ENCODE measurements around the gene WIZ.
"Not testable (repeated sequence)": the region's sequence is repeated elsewhere in the genome, so short reads cannot be mapped to it uniquely, and the experiment has no call there.

WIZ gene

GRCh38 chr19:15401397-15401710 lies 48.4 kb downstream of the WIZ start:
- no peak for DNase-seq

- no peak for DNase-seq
Measured at GRCh38 chr19:15400521-15401396, 49.0 kb downstream of the WIZ start.

- no peak for DNase-seq
Measured at GRCh38 chr19:15399635-15400034, 50.1 kb downstream of the WIZ start.

- no peak for DNase-seq
Measured at GRCh38 chr19:15399234-15399515, 50.6 kb downstream of the WIZ start.

GRCh38 chr19:15398501-15399233 lies 51.1 kb downstream of the WIZ start:
- no peak for DNase-seq

- no peak for DNase-seq
Measured at GRCh38 chr19:15397782-15398181, 52.0 kb downstream of the WIZ start.

GRCh38 chr19:15397236-15397635 lies 52.5 kb downstream of the WIZ start:
- no peak for DNase-seq

- no peak for DNase-seq
Measured at GRCh38 chr19:15396436-15396835, 53.3 kb downstream of the WIZ start.

GRCh38 chr19:15395251-15395650 lies 54.5 kb downstream of the WIZ start:
- not testable (repeated sequence) for DNase-seq

GRCh38 chr19:15394426-15394825 lies 55.3 kb downstream of the WIZ start:
- DNase-seq = no peak

- no peak for DNase-seq
Measured at GRCh38 chr19:15393963-15394362, 55.8 kb downstream of the WIZ start.

GRCh38 chr19:15390814-15391213 lies 58.9 kb downstream of the WIZ start:
- no peak for DNase-seq

- DNase-seq = no peak
Measured at GRCh38 chr19:15381864-15382263, 67.9 kb downstream of the WIZ start.

GRCh38 chr19:15381429-15381828 lies 68.3 kb downstream of the WIZ start:
- no peak for DNase-seq

- DNase-seq = peak; percentile 70
Measured at GRCh38 chr19:15379999-15380647, 69.6 kb downstream of the WIZ start.

- DNase-seq = peak; percentile 99
Measured at GRCh38 chr19:15379083-15379998, 70.4 kb downstream of the WIZ start, which contains the start of gene AKAP8. Gene AKAP8, minus strand, starts transcription at chr19:15379787. Its CDS starts 56 bp downstream, at chr19:15379731.

GRCh38 chr19:15378534-15379082 lies 71.1 kb downstream of the WIZ start:
- DNase-seq = no peak

GRCh38 chr19:15374796-15375440 lies 74.8 kb downstream of the WIZ start:
- DNase-seq = no peak

GRCh38 chr19:15374105-15374651 lies 75.6 kb downstream of the WIZ start:
- DNase-seq = no peak

- DNase-seq = no peak
Measured at GRCh38 chr19:15373644-15374043, 76.1 kb downstream of the WIZ start.

- DNase-seq = no peak
Measured at GRCh38 chr19:15372891-15373301, 76.9 kb downstream of the WIZ start.

GRCh38 chr19:15372470-15372869 lies 77.3 kb downstream of the WIZ start:
- DNase-seq = no peak
